ENCODE measurements around the gene SH3BP4.

GRCh38 chr2:234979204-234980167 lies 27.7 kb downstream of the SH3BP4 start:
- no peak for TF ChIP-seq CTCF (IDR thresholded peaks at IDR 0.05)
- no peak for TF ChIP-seq POLR2A (IDR thresholded peaks at IDR 0.05)
- TF ChIP-seq POLR2AphosphoS5 (IDR thresholded peaks at IDR 0.05): peak in 1 of 4 donors; percentile 9
- no peak for TF ChIP-seq EP300 (IDR thresholded peaks at IDR 0.05)
